Small intestine (tissue), 7 donors: ENCODE measurements around the gene DUSP10. TPM values are rescaled to one million over a fixed set of nuclear protein-coding genes. Genes with fewer than 3 reads are reported as not detected.

Experiments used
- DNase-seq, 2 donors: peaks; one replicate each; pipeline versions ENCODE4 v3.0.0 to v3.0.0-alpha.2; 2013
- FAIRE-seq: peaks from 2 replicates; lab custom pipeline; 2012; peaks lifted over from hg19 to GRCh38; lab: Jason Lieb, UNC
- H3K27ac ChIP-seq, 3 donors: one replicate each; pipeline ENCODE4 v1.5.1; 2013; ENCODE audit warnings: low read length in 2 of 3, mild to moderate bottlenecking in 2 of 3, control low read depth in 1 of 3, inconsistent platforms in 1 of 3, low read depth in 1 of 3, moderate library complexity in 1 of 3
- H3K27me3 ChIP-seq, 3 donors: one replicate each; pipeline ENCODE4 v1.6.1; 2013; ENCODE audit warnings: low read length in 3 of 3, inconsistent platforms in 1 of 3; ENCODE audit not compliant: control insufficient read depth in 3 of 3, insufficient read depth in 3 of 3
- H3K36me3 ChIP-seq, 3 donors: one replicate each; pipeline ENCODE4 v1.6.1; 2013; ENCODE audit warnings: low read length in 3 of 3, inconsistent platforms in 1 of 3, low read depth in 1 of 3, mild to moderate bottlenecking in 1 of 3, moderate library complexity in 1 of 3; ENCODE audit not compliant: control insufficient read depth in 3 of 3, insufficient read depth in 2 of 3
- H3K4me1 ChIP-seq, 3 donors: one replicate each; pipeline ENCODE4 v1.6.1; 2013; ENCODE audit warnings: low read length in 2 of 3, inconsistent platforms in 1 of 3, low read depth in 1 of 3, mild to moderate bottlenecking in 1 of 3, moderate library complexity in 1 of 3; ENCODE audit not compliant: control insufficient read depth in 3 of 3, insufficient read depth in 2 of 3
- H3K4me3 ChIP-seq, 3 donors: one replicate each; pipeline ENCODE4 v1.5.1; 2013; ENCODE audit warnings: low read length in 3 of 3, control low read depth in 1 of 3, inconsistent platforms in 1 of 3, low read depth in 1 of 3, mild to moderate bottlenecking in 1 of 3, moderate library complexity in 1 of 3
- H3K9me3 ChIP-seq, 2 donors: one replicate each; pipeline ENCODE4 v1.6.1; 2013; ENCODE audit warnings: low read depth in 1 of 2, low read length in 1 of 2; ENCODE audit not compliant: control insufficient read depth in 2 of 2, insufficient read depth in 1 of 2
- WGBS, 3 donors: extraction: QIAGEN DNeasy Blood & Tissue Kit; methylation state at CpG; one replicate each; pipeline ENCODE4 v1.1.7; 2013; 5-methylcytosine and 5-hydroxymethylcytosine counted together
- polyA plus RNA-seq, 4 donors: library from polyadenylated mRNA; stranded (reverse) in 3 of 4; unstranded in 1 of 4; fragments of 200-250 nt in 3 of 4; fragments of 120-200 nt in 1 of 4; gene quantifications; one replicate each; pipeline versions ENCODE4 v1.2.1 to v1.2.3, GENCODE V29; 2013
- donor health status: healthy with polysubstance abuse.
- donor health status: control.
- donor health status: control.
- donor health status: Bipolar disorder and iron deficiency.
- donor health status: healthy.

DUSP10 gene
- polyA plus RNA-seq, 4 donors: 1.1 to 4.4 (median 2.1) TPM

- FAIRE-seq: no peak
- no peak for DNase-seq
- Histone ChIP-seq H3K4me3 (no peak overlapping the region), H3K27me3 (no peaks in the 10 kb centered on the region), H3K9me3 (no peaks in the 10 kb centered on the region), H3K36me3 (no peaks in the 10 kb centered on the region), H3K27ac (peak overlapping the region in 2 of 3 donors; percentile 45 to 56), H3K4me1 (peaks cover 0 to 18% (median 16%) of the 10 kb centered on the region in 3 donors)
- WGBS, 3 donors: 47 to 61% (median 61%) methylated on average over 7 of the region's 7 CpGs
Measured at GRCh38 chr1:221716713-221717484, 25.0 kb downstream of the DUSP10 start.

DNA sequence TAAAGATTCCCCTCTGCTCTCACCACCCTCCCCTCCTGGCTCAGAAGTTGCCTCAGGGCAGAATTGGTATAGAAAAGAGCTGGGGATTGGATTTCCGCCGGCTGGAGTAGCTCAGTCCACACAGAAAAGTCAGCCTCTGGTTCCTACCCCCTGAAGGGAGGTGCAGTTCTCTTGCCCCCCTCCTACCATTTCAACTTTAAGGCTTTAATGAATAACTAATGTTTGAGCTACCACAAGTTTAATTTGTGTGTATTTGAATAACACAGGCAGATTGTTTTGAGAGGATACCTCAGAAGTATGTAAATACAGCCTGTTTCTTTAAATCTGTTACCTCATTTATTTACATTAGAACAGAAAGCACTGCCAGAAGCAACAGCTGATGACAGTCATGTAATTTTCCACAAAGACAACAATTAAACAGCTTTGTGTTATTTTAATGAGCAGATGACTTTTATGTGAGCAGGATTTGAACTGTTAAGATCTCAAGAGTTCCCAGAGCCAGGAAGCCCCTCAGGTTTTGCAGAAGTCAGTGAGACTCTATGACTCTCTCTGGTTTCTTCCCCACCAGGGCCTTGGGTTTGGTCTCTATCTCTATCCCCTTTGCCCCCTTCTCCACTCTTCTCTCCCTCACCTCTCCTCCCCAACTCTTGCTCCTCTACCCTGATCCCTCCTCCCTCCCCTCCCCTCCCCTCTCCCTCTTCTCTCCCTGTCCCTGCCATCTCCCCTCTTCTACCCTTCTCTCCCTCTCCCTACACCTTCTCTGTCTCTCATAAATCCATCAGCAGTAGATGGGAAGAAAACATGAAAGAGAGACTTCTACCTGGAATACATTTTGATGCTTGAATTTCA, 26.3 kb downstream of the DUSP10 start:
- no peaks in the 10 kb centered on the region for H3K9me3 ChIP-seq
- H3K4me1 ChIP-seq: peaks cover 0 to 24% (median 18%) of the 10 kb centered on the region in 3 donors
- no peak overlapping the region for H3K4me3 ChIP-seq
- H3K27ac ChIP-seq: peak overlapping the region; percentile 17 to 69 (median 56)
- H3K27me3 ChIP-seq: no peaks in the 10 kb centered on the region
- WGBS, 3 donors: 64 to 74% (median 74%) methylated on average over 2 of the region's 2 CpGs
- FAIRE-seq (no peak), DNase-seq (peak; percentile 16 to 53)
- no peaks in the 10 kb centered on the region for H3K36me3 ChIP-seq

- Histone ChIP-seq H3K27me3 (no peaks in the 10 kb centered on the region), H3K27ac (peak overlapping the region in 2 of 3 donors; percentile 19 to 30), H3K36me3 (no peaks in the 10 kb centered on the region), H3K4me1 (peaks cover under 1 to 24% (median 23%) of the 10 kb centered on the region in 3 donors), H3K9me3 (no peaks in the 10 kb centered on the region), H3K4me3 (no peak overlapping the region)
- no peak for FAIRE-seq
- WGBS, 3 donors: 82 to 88% (median 87%) methylated on average over 16 of the region's 16 CpGs
- no peak for DNase-seq
Measured at GRCh38 chr1:221714227-221715152, 27.4 kb downstream of the DUSP10 start.

DNA sequence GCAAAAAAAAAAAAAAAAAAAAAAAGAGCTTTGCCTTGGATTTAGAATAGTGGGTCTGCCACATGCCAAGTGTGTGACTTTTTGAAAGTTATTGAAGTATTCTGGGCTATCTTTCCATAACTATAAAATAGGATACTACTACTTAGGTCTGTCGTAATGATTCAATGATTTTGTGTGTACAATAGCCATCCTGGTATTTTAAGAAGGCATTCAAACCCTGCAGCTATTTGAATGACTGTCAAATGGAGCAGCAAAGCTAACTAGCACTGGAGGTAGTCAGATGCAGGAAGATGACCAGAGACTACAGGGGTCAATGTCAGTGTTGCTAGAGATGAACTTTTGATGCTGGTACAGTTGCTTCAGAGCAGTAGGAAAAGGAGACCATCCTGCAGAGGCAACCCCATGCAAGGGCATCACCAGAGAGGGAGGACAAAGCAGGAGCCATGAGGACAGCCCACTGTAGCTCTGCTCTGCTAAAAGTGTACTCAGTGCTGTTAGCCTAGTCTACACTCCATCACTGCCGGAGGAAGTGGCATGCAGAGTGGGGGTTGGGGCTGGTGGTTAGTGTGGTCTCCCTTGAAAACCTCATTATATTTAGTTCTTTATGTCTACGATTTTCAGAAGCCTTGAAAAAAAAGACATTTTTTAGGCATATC, 29.0 kb downstream of the DUSP10 start:
- H3K27ac ChIP-seq: peak overlapping the region in 2 of 3 donors; percentile 43 to 52
- H3K36me3 ChIP-seq: no peaks in the 10 kb centered on the region
- H3K9me3 ChIP-seq: no peaks in the 10 kb centered on the region
- no peaks in the 10 kb centered on the region for H3K27me3 ChIP-seq
- peaks cover 2 to 28% (median 17%) of the 10 kb centered on the region in 3 donors for H3K4me1 ChIP-seq
- DNase-seq (peak in 1 of 2 donors; percentile 59), FAIRE-seq (no peak)
- no peak overlapping the region for H3K4me3 ChIP-seq
- 66 to 87% (median 78%) methylated on average over 3 of the region's 3 CpGs for WGBS, 3 donors

DNA sequence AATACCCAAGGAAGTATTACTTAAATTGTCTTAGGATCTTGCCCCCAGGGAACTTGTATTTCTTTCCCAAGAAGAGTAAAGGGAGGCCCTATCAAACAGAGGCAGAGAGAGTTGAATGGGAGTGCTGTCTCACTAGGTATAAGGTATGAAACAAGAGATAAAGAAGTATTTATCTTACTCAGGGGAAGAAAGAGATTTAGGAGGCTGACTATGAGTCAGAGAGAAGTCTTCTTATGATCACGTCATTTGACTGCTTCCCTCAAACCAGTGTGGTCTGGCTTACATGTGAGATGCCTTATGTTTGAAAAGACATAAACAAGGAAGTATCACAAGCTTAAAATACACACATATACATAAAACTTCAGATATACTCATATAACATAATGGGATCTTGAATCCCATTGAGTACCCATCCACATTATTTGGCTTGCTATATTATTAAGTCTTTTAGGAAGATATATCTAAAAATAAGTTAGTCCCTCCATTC, 29.6 kb downstream of the DUSP10 start:
- DNase-seq: peak; percentile 18 to 52
- 50 to 60% (median 54%) methylated on average over 1 of the region's 1 CpG for WGBS, 3 donors
- H3K9me3 ChIP-seq: no peaks in the 10 kb centered on the region
- no peak overlapping the region for H3K4me3 ChIP-seq
- H3K27ac ChIP-seq: no peak overlapping the region
- H3K36me3 ChIP-seq: no peaks in the 10 kb centered on the region
- no peak for FAIRE-seq
- no peaks in the 10 kb centered on the region for H3K27me3 ChIP-seq
- peaks cover 2 to 26% (median 16%) of the 10 kb centered on the region in 3 donors for H3K4me1 ChIP-seq

- FAIRE-seq (no peak), DNase-seq (no peak)
- H3K27me3 ChIP-seq: no peaks in the 10 kb centered on the region
- peaks cover 0 to under 1% of the 10 kb centered on the region in 2 donors for H3K9me3 ChIP-seq
- 80 to 84% (median 82%) methylated on average over 1 of the region's 1 CpG for WGBS, 3 donors
- peaks cover 2 to 20% (median 14%) of the 10 kb centered on the region in 3 donors for H3K4me1 ChIP-seq
- no peak overlapping the region for H3K4me3 ChIP-seq
- H3K36me3 ChIP-seq: no peaks in the 10 kb centered on the region
- peak overlapping the region in 2 of 3 donors; percentile 15 to 39 for H3K27ac ChIP-seq
Measured at GRCh38 chr1:221711656-221712055, 30.2 kb downstream of the DUSP10 start.

GRCh38 chr1:221711063-221711577, 30.8 kb downstream of the DUSP10 start:
- Histone ChIP-seq H3K4me3 (no peak overlapping the region), H3K9me3 (peaks cover 0 to 2% of the 10 kb centered on the region in 2 donors), H3K27me3 (no peaks in the 10 kb centered on the region), H3K4me1 (peaks cover 2 to 19% (median 10%) of the 10 kb centered on the region in 3 donors), H3K27ac (peak overlapping the region in 1 of 3 donors; percentile 15), H3K36me3 (peaks cover 0 to under 1% (median 0%) of the 10 kb centered on the region in 3 donors)
- 67 to 88% (median 77%) methylated on average over 3 of the region's 3 CpGs for WGBS, 3 donors
- FAIRE-seq (no peak), DNase-seq (no peak)
